Activated naive CD4-positive, alpha-beta T cell treated with anti-CD3 and anti-CD28 coated beads for 36 hours (primary cell): ENCODE data around the gene BAIAP2. TPM values are rescaled to one million over a fixed set of nuclear protein-coding genes. Genes with fewer than 3 reads are reported as not detected.

Experiments
- CTCF ChIA-PET: fragments of 350-600 bp; sonication (Branson Sonifier 250); formaldehyde crosslinking; loops from one replicate; lab custom pipeline; 2021; ENCODE audit warnings: antibody characterized with exemption; lab: Charles Lee
- DNase-seq: peaks from one replicate; pipeline ENCODE4 v3.0.0-alpha.2; 2020
- H3K27ac Mint-ChIP-seq: one replicate; pipeline ENCODE4 v1.8.0; 2021; ENCODE audit warnings: mild to moderate bottlenecking, mixed read lengths
- H3K27me3 Mint-ChIP-seq: one replicate; pipeline ENCODE4 v1.8.0; 2021; ENCODE audit warnings: low read depth, mixed read lengths
- H3K36me3 Mint-ChIP-seq: one replicate; pipeline ENCODE4 v1.8.0; 2021; ENCODE audit warnings: low read depth, mixed read lengths
- H3K4me1 Mint-ChIP-seq: one replicate; pipeline ENCODE4 v1.8.0; 2021; ENCODE audit warnings: low read depth, mixed read lengths
- H3K4me3 Mint-ChIP-seq: one replicate; pipeline ENCODE4 v1.8.0; 2021; ENCODE audit warnings: mild to moderate bottlenecking, moderate library complexity, mixed read lengths
- H3K9me3 Mint-ChIP-seq: one replicate; pipeline ENCODE4 v1.8.0; 2021; ENCODE audit warnings: mixed read lengths
- intact Hi-C: fragments of 100-400 bp; cut with micrococcal nuclease; formaldehyde crosslinking; loops from one replicate; pipeline ENCODE4 v1.15.1; 2023
- total RNA-seq, 2 experiments: library from RNA; stranded (reverse); gene quantifications; one replicate each; pipeline ENCODE4 v1.2.3, GENCODE V29; 2021

The BAIAP2 gene
- total RNA-seq, 2 experiments from 2014 or later: 3.9 to 4.2 TPM

DNA sequence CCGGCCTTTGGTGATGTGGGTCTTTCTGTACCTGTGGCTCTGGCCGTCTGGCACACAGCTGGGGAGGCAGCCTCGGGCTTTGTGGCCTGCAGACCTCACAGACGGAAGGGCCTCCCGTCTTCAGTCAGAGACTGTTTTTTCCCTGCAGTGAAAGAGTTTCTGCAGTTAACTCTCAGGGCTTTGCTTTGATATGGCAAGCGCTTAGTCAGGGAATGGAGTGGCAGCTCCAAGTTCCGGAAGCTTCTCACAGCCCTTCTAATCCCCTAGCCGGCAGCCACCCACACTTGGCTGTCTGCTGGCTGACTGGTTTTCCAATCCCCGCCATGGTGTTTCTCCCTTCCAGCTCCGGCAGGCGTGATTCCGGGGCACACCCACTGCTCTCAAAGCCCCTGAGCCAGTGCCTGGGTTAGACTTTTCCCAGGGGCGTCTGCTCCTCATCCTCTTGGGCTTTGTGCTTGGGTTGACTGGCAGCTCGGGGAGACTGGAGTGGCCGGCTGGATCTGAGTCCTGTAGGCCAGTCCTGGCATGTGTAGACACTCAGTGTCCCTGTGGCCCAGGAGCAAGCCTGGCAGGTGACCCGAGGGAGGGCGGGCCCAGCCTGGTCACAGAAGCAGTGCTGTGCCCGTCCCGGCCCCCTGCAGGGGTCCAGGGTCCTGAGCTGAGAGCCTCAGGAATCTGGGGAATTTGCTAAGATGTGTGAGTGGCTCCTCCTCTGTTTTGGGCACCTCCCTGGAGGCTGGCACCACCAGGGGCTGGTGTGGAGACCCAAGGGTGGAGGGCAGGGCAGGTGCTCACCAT lies 29.9 kb downstream of the BAIAP2 start:
- peaks cover 2% of the 10 kb centered on the region for H3K4me1 Mint-ChIP-seq
- no peak overlapping the region for H3K27ac Mint-ChIP-seq
- intact Hi-C loops: no loop called here
- H3K4me3 Mint-ChIP-seq: no peak overlapping the region
- H3K36me3 Mint-ChIP-seq: no peaks in the 10 kb centered on the region
- no peaks in the 10 kb centered on the region for H3K9me3 Mint-ChIP-seq
- CTCF ChIA-PET: no interaction called here
- H3K27me3 Mint-ChIP-seq: no peaks in the 10 kb centered on the region
- no peak for DNase-seq

DNA sequence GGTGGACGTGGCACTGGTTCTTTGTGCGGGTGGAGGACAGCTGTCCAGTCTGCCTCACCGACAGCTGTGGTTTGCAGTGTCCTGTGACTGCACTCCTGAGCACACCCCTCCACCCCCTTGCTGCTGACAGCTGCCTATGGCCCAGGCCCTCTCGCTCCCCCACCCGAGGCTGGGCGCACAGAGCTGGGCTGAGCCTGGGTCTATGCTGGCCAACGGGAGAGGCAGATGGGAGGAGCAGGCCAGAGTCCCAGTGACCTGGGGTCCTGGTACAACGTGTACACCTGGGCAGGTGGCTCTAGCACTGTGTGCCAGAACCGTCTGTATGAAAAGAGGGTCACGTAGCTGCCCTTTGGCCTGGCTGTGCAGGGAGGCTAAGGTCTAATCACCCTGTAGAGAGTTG lies 30.5 kb downstream of the BAIAP2 start:
- Mint-ChIP-seq H3K27me3 (no peaks in the 10 kb centered on the region), H3K36me3 (no peaks in the 10 kb centered on the region), H3K4me1 (peaks cover 2% of the 10 kb centered on the region), H3K4me3 (no peak overlapping the region), H3K27ac (no peak overlapping the region), H3K9me3 (no peaks in the 10 kb centered on the region)
- intact Hi-C loops: no loop called here
- DNase-seq: no peak
- CTCF ChIA-PET: no interaction called here

- H3K4me1 Mint-ChIP-seq: peaks cover 2% of the 10 kb centered on the region
- H3K4me3 Mint-ChIP-seq: no peak overlapping the region
- no peaks in the 10 kb centered on the region for H3K27me3 Mint-ChIP-seq
- H3K36me3 Mint-ChIP-seq: no peaks in the 10 kb centered on the region
- intact Hi-C loops: no loop called here
- no peaks in the 10 kb centered on the region for H3K9me3 Mint-ChIP-seq
- CTCF ChIA-PET: no interaction called here
- no peak overlapping the region for H3K27ac Mint-ChIP-seq
- DNase-seq: no peak
Observed at GRCh38 chr17:81066072-81066471, 31.1 kb downstream of the BAIAP2 start.

- H3K4me3 Mint-ChIP-seq: no peak overlapping the region
- peaks cover 2% of the 10 kb centered on the region for H3K4me1 Mint-ChIP-seq
- H3K36me3 Mint-ChIP-seq: no peaks in the 10 kb centered on the region
- H3K9me3 Mint-ChIP-seq: no peaks in the 10 kb centered on the region
- H3K27me3 Mint-ChIP-seq: no peaks in the 10 kb centered on the region
- DNase-seq: no peak
- CTCF ChIA-PET: no interaction called here
- H3K27ac Mint-ChIP-seq: no peak overlapping the region
- intact Hi-C loops: no loop called here
Observed at GRCh38 chr17:81066771-81067315, 31.9 kb downstream of the BAIAP2 start.

GRCh38 chr17:81067391-81067811 lies 32.5 kb downstream of the BAIAP2 start:
- H3K27ac Mint-ChIP-seq: no peak overlapping the region
- no peak overlapping the region for H3K4me3 Mint-ChIP-seq
- H3K9me3 Mint-ChIP-seq: no peaks in the 10 kb centered on the region
- CTCF ChIA-PET: no interaction called here
- DNase-seq: no peak
- H3K27me3 Mint-ChIP-seq: no peaks in the 10 kb centered on the region
- H3K36me3 Mint-ChIP-seq: no peaks in the 10 kb centered on the region
- peaks cover 2% of the 10 kb centered on the region for H3K4me1 Mint-ChIP-seq
- intact Hi-C loops: no loop called here

DNA sequence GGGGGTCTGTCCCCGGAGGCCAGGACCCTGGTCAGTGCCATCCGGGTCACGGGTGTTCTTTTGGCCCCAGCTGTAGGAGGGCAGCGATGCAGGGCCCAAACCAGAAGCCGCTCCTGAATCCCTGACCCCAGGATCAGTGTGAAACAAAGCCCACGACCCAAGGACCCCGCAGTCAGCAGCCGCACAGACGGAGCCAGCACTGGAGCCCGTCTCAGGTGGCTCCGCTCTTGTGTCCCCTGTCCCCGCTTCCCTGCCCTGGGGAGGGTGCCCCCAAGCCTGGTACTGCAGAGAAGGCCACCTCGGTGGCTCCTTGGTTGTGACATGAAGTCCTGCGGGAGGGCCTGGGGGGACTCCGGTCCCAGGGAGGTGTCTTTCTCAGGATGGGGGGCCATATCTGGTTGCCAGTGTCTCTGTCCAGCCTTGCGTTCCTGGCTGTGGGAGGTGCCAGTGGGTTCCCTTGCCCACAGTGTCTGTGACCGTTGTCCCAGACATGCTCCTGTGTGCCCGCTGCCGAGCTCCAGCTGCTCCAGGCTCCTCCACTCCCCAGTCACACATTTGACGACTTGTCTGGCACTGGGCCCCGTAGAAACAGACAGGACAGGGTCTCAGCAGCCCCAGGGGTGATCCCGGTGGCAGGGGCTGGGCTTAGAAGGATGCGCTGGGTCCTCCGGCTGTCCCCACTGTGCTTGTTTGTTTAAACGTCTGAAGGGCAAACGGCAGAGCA lies 33.6 kb downstream of the BAIAP2 start:
- CTCF ChIA-PET: no interaction called here
- DNase-seq: no peak
- Mint-ChIP-seq H3K36me3 (no peaks in the 10 kb centered on the region), H3K4me3 (no peak overlapping the region), H3K27ac (no peak overlapping the region), H3K27me3 (no peaks in the 10 kb centered on the region), H3K9me3 (no peaks in the 10 kb centered on the region), H3K4me1 (peaks cover 2% of the 10 kb centered on the region)
- intact Hi-C loops: no loop called here

DNA sequence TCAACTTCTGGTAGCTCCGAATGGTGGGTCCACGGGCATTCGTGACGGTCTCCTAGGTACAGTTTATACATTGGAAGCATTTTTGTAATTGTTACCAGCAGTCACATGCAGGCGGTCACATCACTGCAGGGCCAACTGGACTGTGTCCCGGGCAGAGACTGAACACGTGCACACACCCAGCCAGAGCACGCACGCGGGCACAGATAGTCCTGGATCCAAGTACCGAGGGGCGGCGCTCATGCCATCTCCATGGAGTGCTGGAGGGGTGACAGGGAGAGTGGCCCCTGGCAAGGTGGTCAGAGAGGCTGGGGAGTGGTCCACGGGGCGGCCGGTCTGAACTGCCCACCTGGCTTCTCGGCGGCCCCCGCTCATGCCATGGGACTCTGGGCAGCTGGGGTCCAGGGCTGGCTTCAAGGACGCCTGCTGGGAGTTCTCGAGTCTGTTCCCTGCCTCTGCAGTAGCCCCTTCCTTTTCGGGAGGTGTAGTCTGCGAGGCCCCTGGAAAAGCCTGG lies 34.2 kb downstream of the BAIAP2 start:
- Mint-ChIP-seq H3K4me3 (no peak overlapping the region), H3K27ac (no peak overlapping the region), H3K36me3 (no peaks in the 10 kb centered on the region), H3K27me3 (no peaks in the 10 kb centered on the region), H3K4me1 (no peaks in the 10 kb centered on the region), H3K9me3 (no peaks in the 10 kb centered on the region)
- DNase-seq: no peak
- intact Hi-C loops: no loop called here
- CTCF ChIA-PET: interaction anchor here (0.6 kb wide), 1 partner anchor 29 kb away, joined by 3 read pairs; no protein-coding TSS in a partner anchor

DNA sequence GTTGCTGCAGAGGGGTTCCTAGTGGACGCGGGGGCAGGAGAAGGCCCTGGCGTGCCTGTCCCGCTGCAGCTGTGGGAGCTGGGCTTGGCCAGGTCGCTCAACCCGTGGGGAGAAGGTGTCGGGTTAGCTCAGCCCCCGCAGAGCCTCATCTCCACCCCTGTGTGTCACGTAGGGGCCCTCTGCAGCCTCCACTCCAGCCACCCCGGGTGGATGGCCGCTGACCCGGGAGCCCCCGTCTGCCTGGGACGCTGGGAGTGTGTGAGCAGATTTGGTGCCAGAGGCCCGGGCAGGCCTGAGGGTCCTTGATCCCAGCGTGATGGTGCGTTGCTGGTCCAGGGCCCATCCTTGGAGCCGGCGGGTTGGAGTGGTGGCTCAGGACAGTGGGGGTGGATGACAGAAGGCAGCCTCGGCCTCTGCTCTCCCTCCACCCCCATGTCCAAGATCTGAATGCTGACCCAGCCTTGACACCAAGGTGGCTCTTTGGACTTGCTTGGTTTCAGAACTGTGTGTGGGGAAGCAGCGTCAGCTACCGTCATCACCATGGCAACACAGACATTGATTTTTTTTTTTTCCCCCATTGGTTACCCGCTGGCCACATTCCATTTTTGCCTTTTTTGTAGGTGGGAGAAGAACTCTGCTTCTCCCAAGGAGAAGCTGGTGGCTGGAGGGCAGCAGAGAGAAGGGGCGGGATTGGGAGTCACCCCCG lies 35.7 kb downstream of the BAIAP2 start:
- Mint-ChIP-seq H3K36me3 (no peaks in the 10 kb centered on the region), H3K9me3 (no peaks in the 10 kb centered on the region), H3K27ac (no peak overlapping the region), H3K4me1 (no peaks in the 10 kb centered on the region), H3K27me3 (no peaks in the 10 kb centered on the region), H3K4me3 (no peak overlapping the region)
- intact Hi-C loops: no loop called here
- CTCF ChIA-PET: interaction anchor here (0.6 kb wide), 1 partner anchor 408 kb away, joined by 3 read pairs; no protein-coding TSS in a partner anchor
- DNase-seq: no peak

DNA sequence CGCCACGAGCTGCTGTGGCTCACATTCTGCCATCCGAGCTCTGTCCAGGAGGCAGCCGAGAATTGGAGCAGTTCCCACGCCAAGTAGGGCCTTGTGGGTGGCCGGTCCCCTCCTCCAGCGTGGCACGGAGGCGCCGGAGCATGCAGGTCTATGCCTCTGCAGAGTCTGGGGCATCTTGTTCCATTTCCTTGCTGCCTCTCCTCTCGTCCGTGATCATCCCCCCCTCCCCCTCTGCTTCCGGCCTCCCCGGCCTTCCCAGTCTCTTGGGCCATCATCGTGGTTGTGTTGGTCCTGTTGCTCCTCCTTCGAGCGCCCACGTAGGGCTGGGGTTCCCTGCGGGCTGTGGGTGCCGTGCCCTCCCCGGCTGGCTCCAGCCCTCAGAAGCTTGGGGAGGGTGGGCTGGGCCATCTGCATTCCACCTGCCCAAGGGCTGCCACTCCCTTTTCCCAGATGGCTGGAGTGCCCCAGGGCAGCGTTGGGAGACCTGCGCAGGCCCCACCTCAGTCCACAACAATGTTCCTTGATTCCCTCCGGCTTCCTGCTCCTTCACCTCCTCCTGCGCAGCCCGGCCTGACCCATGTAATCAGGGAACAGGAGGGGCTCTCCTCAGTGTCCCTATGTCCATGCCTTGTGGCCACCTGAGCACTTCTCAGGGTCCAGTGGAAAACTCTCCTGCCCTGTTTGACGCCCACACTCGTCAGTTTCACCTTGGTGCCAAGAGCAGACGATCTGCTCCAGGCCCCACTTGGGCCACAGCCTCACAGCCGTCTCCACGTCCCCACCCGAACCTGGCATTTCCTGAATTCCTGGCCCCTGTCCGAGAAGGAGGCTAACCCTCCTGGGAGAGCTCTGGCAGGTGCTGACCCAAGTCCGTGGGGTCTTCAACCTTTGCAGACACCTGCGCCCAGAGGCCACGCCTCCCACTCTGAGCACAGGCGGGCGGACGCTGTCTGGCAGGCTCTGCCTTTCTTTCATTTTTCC lies 37.1 kb downstream of the BAIAP2 start:
- intact Hi-C loops: no loop called here
- Mint-ChIP-seq H3K36me3 (no peaks in the 10 kb centered on the region), H3K27ac (no peak overlapping the region), H3K9me3 (no peaks in the 10 kb centered on the region), H3K4me3 (no peak overlapping the region), H3K27me3 (no peaks in the 10 kb centered on the region), H3K4me1 (no peaks in the 10 kb centered on the region)
- DNase-seq: no peak
- CTCF ChIA-PET: no interaction called here

- Mint-ChIP-seq H3K27me3 (no peaks in the 10 kb centered on the region), H3K9me3 (no peaks in the 10 kb centered on the region), H3K36me3 (no peaks in the 10 kb centered on the region), H3K4me1 (no peaks in the 10 kb centered on the region), H3K4me3 (no peak overlapping the region), H3K27ac (no peak overlapping the region)
- intact Hi-C loops: no loop called here
- CTCF ChIA-PET: no interaction called here
- no peak for DNase-seq
Observed at GRCh38 chr17:81073967-81074839, 39.3 kb downstream of the BAIAP2 start.

GRCh38 chr17:81074875-81075274 lies 39.9 kb downstream of the BAIAP2 start:
- CTCF ChIA-PET: no interaction called here
- no peaks in the 10 kb centered on the region for H3K36me3 Mint-ChIP-seq
- no peak overlapping the region for H3K4me3 Mint-ChIP-seq
- DNase-seq: no peak
- no peak overlapping the region for H3K27ac Mint-ChIP-seq
- no peaks in the 10 kb centered on the region for H3K27me3 Mint-ChIP-seq
- H3K4me1 Mint-ChIP-seq: no peaks in the 10 kb centered on the region
- intact Hi-C loops: no loop called here
- H3K9me3 Mint-ChIP-seq: no peaks in the 10 kb centered on the region
